SK-N-SH (cell line): Measurements from ENCODE around the gene TRIM46. TPM values are rescaled to one million over a fixed set of nuclear protein-coding genes. Genes with fewer than 3 reads are reported as not detected.

Experiments
- CTCF ChIA-PET: fragments of 300-600, 350-600 bp; formaldehyde crosslinking; extraction: SDS; loops from one replicate; lab custom pipeline; 2021; lab: Yijun Ruan, JAX
- POLR2A ChIA-PET: fragments of 350-600 bp; sonication (Branson Sonifier 250); formaldehyde crosslinking; extraction: SDS; loops from one replicate; lab custom pipeline; 2020; ENCODE audit warnings: antibody characterized with exemption, inconsistent platforms; lab: Yijun Ruan, JAX
- DNase-seq: peaks from one replicate; pipeline ENCODE4 v3.0.0; 2012
- H2AFZ ChIP-seq: fragments of 200-600 bp; sonication (generic); 2 replicates; pipeline ENCODE4 v1.8.1; 2016; ENCODE audit warnings: antibody characterized with exemption, mild to moderate bottlenecking, low read depth
- H3F3A ChIP-seq: fragments of 200-600 bp; sonication (generic); replicated peaks from 2 replicates; pipeline ENCODE3; 2016; ENCODE audit warnings: antibody characterized with exemption, mild to moderate bottlenecking; ENCODE audit not compliant: insufficient read depth
- H3K27ac ChIP-seq, 2 experiments: fragments of 200-500 bp in 1 of 2; fragments of 200-600 bp in 1 of 2; sonication (Bioruptor generic) in 1 of 2; sonication (generic), shearing (Covaris generic) in 1 of 2; 2 replicates each; pipeline versions ENCODE4 v1.5.1 to v1.6.1; 2014 to 2016; ENCODE audit warnings: low read depth in 2 of 2, inconsistent platforms in 1 of 2, low read length in 1 of 2, mild to moderate bottlenecking in 1 of 2, mixed read lengths in 1 of 2
- H3K27me3 ChIP-seq: fragments of 200-600 bp; sonication (generic), shearing (Covaris generic); 2 replicates; pipeline ENCODE4 v1.6.1; 2016; ENCODE audit warnings: mixed run types; ENCODE audit not compliant: insufficient read depth
- H3K36me3 ChIP-seq, 2 experiments: fragments of 200-500 bp in 1 of 2; fragments of 200-600 bp in 1 of 2; sonication (Bioruptor generic) in 1 of 2; sonication (generic) in 1 of 2; replicated peaks in 1 of 2; 2 replicates each; pipeline versions ENCODE3 to v1.5.1; 2014 to 2016; ENCODE audit warnings: low read length in 1 of 2, mild to moderate bottlenecking in 1 of 2; ENCODE audit not compliant: insufficient read depth in 2 of 2, control insufficient read depth in 1 of 2
- H3K4me1 ChIP-seq, 2 experiments: fragments of 200-500 bp in 1 of 2; fragments of 200-600 bp in 1 of 2; sonication (Bioruptor generic) in 1 of 2; sonication (generic), shearing (Covaris generic) in 1 of 2; 2 replicates each; pipeline versions ENCODE4 v1.5.1 to v1.6.1; 2014 to 2016; ENCODE audit warnings: low read depth in 1 of 2, low read length in 1 of 2, mixed run types in 1 of 2; ENCODE audit not compliant: insufficient read depth in 2 of 2, control insufficient read depth in 1 of 2
- H3K4me2 ChIP-seq: fragments of 200-600 bp; sonication (generic), shearing (Covaris generic); 2 replicates; pipeline ENCODE4 v1.6.1; 2017; ENCODE audit warnings: mixed run types
- H3K4me3 ChIP-seq, 2 experiments: fragments of 200-500 bp in 1 of 2; fragments of 200-600 bp in 1 of 2; sonication (Bioruptor generic) in 1 of 2; sonication (generic), shearing (Covaris generic) in 1 of 2; 2 replicates each; pipeline versions ENCODE4 v1.5.1 to v1.8.1; 2014 to 2016; ENCODE audit warnings: low read depth in 2 of 2, inconsistent platforms in 1 of 2, low read length in 1 of 2, mild to moderate bottlenecking in 1 of 2, mixed read lengths in 1 of 2, moderate library complexity in 1 of 2
- H3K79me2 ChIP-seq: fragments of 200-600 bp; sonication (generic); 2 replicates; pipeline ENCODE4 v1.8.1; 2017; ENCODE audit warnings: mild to moderate bottlenecking; ENCODE audit not compliant: insufficient read depth
- H3K9ac ChIP-seq: fragments of 200-600 bp; sonication (generic); 2 replicates; pipeline ENCODE4 v1.6.1; 2017; ENCODE audit warnings: mixed run types
- H3K9me2 ChIP-seq: fragments of 200-600 bp; sonication (generic); 2 replicates; pipeline ENCODE4 v1.6.1; 2017; ENCODE audit warnings: mixed run types
- H3K9me3 ChIP-seq: fragments of 200-600 bp; sonication (generic); 2 replicates; pipeline ENCODE4 v1.6.1; 2017; ENCODE audit warnings: mixed run types, mild to moderate bottlenecking, moderate library complexity
- H4K20me1 ChIP-seq: fragments of 200-600 bp; sonication (generic); 2 replicates; pipeline ENCODE4 v1.6.1; 2017; ENCODE audit warnings: mild to moderate bottlenecking, mixed run types; ENCODE audit not compliant: insufficient read depth
- ELF1 ChIP-seq: IDR thresholded peaks from 2 replicates; pipeline ENCODE4 v1.4.0; 2012
- EZH2phosphoT487 ChIP-seq: fragments of 200-600 bp; sonication (generic); IDR thresholded peaks from 2 replicates; pipeline ENCODE4 v1.6.1; 2017; ENCODE audit warnings: low read depth, mixed run types, mild to moderate bottlenecking, antibody characterized with exemption, moderate library complexity, borderline replicate concordance
- FOSL2 ChIP-seq: IDR thresholded peaks from 2 replicates; pipeline ENCODE4 v1.4.0; 2012; ENCODE audit warnings: low read depth, mild to moderate bottlenecking, moderate library complexity, borderline replicate concordance
- FOXJ3 ChIP-seq: sonication (generic); formaldehyde crosslinking; IDR thresholded peaks from 2 replicates; pipeline ENCODE4 v1.5.1; 2020; ENCODE audit warnings: mild to moderate bottlenecking, missing genetic modification reagents
- FOXM1 ChIP-seq: IDR thresholded peaks from 2 replicates; pipeline ENCODE4 v1.4.0; 2012; ENCODE audit warnings: low read depth, mild to moderate bottlenecking
- MAX ChIP-seq: IDR thresholded peaks from 2 replicates; pipeline ENCODE4 v1.4.0; 2012; ENCODE audit warnings: low read depth
- MXI1 ChIP-seq: IDR thresholded peaks from 2 replicates; pipeline ENCODE4 v1.6.1; 2012; ENCODE audit warnings: mild to moderate bottlenecking, low read depth, low read length, improper control_type of control experiment
- NFIC ChIP-seq: IDR thresholded peaks from 2 replicates; pipeline ENCODE4 v1.4.0; 2012; ENCODE audit warnings: borderline replicate concordance
- REST ChIP-seq: IDR thresholded peaks from 2 replicates; pipeline ENCODE4 v1.6.1; 2012; ENCODE audit warnings: mild to moderate bottlenecking, low read depth, low read length, moderate library complexity
- TAF1 ChIP-seq: IDR thresholded peaks from 2 replicates; pipeline ENCODE4 v1.6.1; 2012; ENCODE audit warnings: low read depth, mild to moderate bottlenecking, low read length, moderate library complexity, borderline replicate concordance
- TCF12 ChIP-seq: IDR thresholded peaks from 2 replicates; pipeline ENCODE4 v1.4.0; 2012
- TEAD4 ChIP-seq: IDR thresholded peaks from 2 replicates; pipeline ENCODE4 v1.4.0; 2012; ENCODE audit warnings: mild to moderate bottlenecking, borderline replicate concordance; ENCODE audit not compliant: insufficient read depth
- USF2 ChIP-seq: fragments of 150-350 bp; IDR thresholded peaks from 2 replicates; pipeline ENCODE4 v1.6.1; 2017; ENCODE audit warnings: antibody characterized with exemption, low read length, low read depth, borderline replicate concordance
- YY1 ChIP-seq: IDR thresholded peaks from 2 replicates; pipeline ENCODE4 v1.4.0; 2012; ENCODE audit warnings: low read depth, mild to moderate bottlenecking
- ZBTB33 ChIP-seq: IDR thresholded peaks from 2 replicates; pipeline ENCODE4 v1.4.0; 2012; ENCODE audit warnings: low read depth, borderline replicate concordance
- WGBS: methylation state at CpG from one replicate; pipeline ENCODE4 v1.1.6; 2017; ENCODE audit warnings: low lambda C conversion rate; 5-methylcytosine and 5-hydroxymethylcytosine counted together
- polyA plus RNA-seq, 3 experiments: library from polyadenylated mRNA; depleted of rRNA; stranded (reverse); fragments of >200 nt; gene quantifications; 2 replicates each; pipeline ENCODE4 v1.2.3, GENCODE V29; 2012
- TF ChIP-seq, protein P1 (sequence below): fragments of 200-600 bp; sonication (generic); IDR thresholded peaks from 2 replicates; pipeline ENCODE4 v1.6.1; 2017; ENCODE audit warnings: antibody characterized with exemption, mild to moderate bottlenecking, moderate library complexity
- TF ChIP-seq, protein P2 (sequence below): IDR thresholded peaks from 2 replicates; pipeline ENCODE4; 2012

TRIM46 gene
- polyA plus RNA-seq, 1 of the 3 experiments (the other 2 are of a cell fraction), result 12.7 TPM

DNA sequence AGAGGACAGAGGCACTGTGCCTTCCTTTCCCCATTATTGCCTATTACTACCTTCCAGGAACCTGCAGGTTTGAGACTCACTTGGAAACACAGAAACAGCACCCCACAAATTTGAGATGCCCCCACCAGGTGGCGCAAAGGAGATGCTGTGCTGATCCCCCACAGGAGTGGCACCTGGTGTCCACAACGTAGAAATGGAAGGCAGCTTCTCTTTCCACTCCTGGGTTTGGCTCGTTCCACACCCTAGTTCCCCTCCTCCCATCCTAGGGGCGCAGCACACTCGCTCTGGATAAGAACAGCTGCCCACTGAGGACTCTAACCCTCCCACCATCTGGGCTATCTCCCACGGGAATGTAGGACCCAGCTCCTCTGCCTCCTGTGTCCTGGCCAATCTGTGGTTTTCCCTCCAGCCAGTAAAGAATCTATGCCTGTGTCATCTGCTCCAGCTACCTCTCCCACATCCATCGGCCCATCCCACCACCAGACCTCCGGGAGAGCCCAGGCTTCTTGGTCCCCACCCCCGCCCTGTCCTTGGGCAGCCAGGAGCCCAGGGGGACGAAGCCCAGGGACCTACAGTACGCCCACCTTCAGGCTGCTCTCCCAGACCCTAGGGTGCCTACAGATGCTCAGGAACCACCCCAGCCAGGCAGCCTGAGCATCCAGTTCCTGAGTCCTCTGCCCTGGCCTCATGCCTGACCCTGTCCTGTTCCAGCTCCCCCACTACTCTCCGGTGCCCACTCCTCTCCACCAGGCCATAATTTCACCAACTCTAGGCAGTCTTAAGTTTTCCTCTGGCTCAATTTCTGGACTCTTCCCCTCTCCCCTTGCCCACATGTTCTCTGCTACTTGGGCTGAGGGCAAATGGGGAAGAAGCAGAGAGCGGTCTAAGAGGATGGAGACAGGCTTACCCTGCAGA lies 33.5 kb downstream of the TRIM46 start (continued):
- TF ChIP-seq REST, result no peak
- TF ChIP-seq, protein P1, sequence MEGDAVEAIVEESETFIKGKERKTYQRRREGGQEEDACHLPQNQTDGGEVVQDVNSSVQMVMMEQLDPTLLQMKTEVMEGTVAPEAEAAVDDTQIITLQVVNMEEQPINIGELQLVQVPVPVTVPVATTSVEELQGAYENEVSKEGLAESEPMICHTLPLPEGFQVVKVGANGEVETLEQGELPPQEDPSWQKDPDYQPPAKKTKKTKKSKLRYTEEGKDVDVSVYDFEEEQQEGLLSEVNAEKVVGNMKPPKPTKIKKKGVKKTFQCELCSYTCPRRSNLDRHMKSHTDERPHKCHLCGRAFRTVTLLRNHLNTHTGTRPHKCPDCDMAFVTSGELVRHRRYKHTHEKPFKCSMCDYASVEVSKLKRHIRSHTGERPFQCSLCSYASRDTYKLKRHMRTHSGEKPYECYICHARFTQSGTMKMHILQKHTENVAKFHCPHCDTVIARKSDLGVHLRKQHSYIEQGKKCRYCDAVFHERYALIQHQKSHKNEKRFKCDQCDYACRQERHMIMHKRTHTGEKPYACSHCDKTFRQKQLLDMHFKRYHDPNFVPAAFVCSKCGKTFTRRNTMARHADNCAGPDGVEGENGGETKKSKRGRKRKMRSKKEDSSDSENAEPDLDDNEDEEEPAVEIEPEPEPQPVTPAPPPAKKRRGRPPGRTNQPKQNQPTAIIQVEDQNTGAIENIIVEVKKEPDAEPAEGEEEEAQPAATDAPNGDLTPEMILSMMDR, result peak; percentile 88
- TF ChIP-seq FOXM1, result no peak
- no peak for TF ChIP-seq USF2
- no peak for TF ChIP-seq TAF1
- no peak for TF ChIP-seq TCF12
- TF ChIP-seq ELF1, result no peak
- no peak for TF ChIP-seq FOXJ3
- no peak for TF ChIP-seq EZH2phosphoT487
- TF ChIP-seq YY1, result no peak

- Histone ChIP-seq H3K36me3 (peaks cover 9 to 22% of the 10 kb centered on the region in 2 experiments), H3K4me1 (peaks cover 0 to 29% of the 10 kb centered on the region in 2 experiments; a peak in 3 of 4 replicates), H3K9ac (peak within 1 kb of the TSS; percentile 100), H3K27ac (peak within 1 kb of the TSS; percentile 93 to 98), H3F3A (peaks cover 27% of the 10 kb centered on the region), H3K9me2 (no peaks in the 10 kb centered on the region), H3K27me3 (no peaks in the 10 kb centered on the region), H3K4me3 (peak within 1 kb of the TSS; percentile 65 to 98), H3K4me2 (peak within 1 kb of the TSS; percentile 99), H2AFZ (peak within 1 kb of the TSS; percentile 52; the same call in 1 of the 2 replicates), H4K20me1 (no peaks in the 10 kb centered on the region), H3K79me2 (peaks cover 29% of the 10 kb centered on the region), H3K9me3 (no peaks in the 10 kb centered on the region)
- POLR2A ChIA-PET, result interaction anchor here (0.6 to 3.4 kb wide), 6 partner anchors 11 to 65 kb away, joined by 3 to 25 read pairs (median 6); partner anchors contain the start of genes CLK2 and ENTREP3
- peak; percentile 73 for DNase-seq
- CTCF ChIA-PET, result interaction anchor here (0.7 to 5.1 kb wide), 17 partner anchors 11 to 384 kb away, joined by 3 to 80 read pairs (median 7); partner anchors contain the start of genes ASH1L, HCN3, KRTCAP2 and RUSC1
- 11% methylated on average over 16 of the region's 17 CpGs for WGBS
- no peak for TF ChIP-seq MXI1
- TF ChIP-seq ELF1, result no peak
- no peak for TF ChIP-seq FOXM1
- TF ChIP-seq ZBTB33, result no peak
- 0 out of 2 replicates have a peak, but pooled peaks have one; percentile 6 for TF ChIP-seq TCF12
- no peak for TF ChIP-seq NFIC
- no peak for TF ChIP-seq TEAD4
- no peak for TF ChIP-seq EZH2phosphoT487
- TF ChIP-seq MAX, result no peak
- TF ChIP-seq, protein P2, sequence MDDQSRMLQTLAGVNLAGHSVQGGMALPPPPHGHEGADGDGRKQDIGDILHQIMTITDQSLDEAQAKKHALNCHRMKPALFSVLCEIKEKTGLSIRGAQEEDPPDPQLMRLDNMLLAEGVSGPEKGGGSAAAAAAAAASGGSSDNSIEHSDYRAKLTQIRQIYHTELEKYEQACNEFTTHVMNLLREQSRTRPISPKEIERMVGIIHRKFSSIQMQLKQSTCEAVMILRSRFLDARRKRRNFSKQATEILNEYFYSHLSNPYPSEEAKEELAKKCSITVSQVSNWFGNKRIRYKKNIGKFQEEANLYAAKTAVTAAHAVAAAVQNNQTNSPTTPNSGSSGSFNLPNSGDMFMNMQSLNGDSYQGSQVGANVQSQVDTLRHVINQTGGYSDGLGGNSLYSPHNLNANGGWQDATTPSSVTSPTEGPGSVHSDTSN, result peak; percentile 88
- TF ChIP-seq FOSL2, result no peak
Observed at GRCh38 chr1:155207806-155208540, 34.3 kb downstream of the TRIM46 start, which contains the start of gene THBS3. Gene THBS3, minus strand, starts transcription at chr1:155207897. Its CDS starts 21 bp downstream, at chr1:155207876.
